Right lobe of liver (tissue), 4 donors: ENCODE measurements around the gene DHRSX.

Experiments used
- CTCF ChIP-seq, 4 donors: fragments of 200-600 bp in 3 of 4; fragments of 450-650 bp in 1 of 4; IDR thresholded peaks; one replicate each; pipeline versions ENCODE4 v1.5.1 to v1.8.0; 2016 to 2022; ENCODE audit warnings: antibody characterized with exemption in 4 of 4, mild to moderate bottlenecking in 2 of 4
- POLR2A ChIP-seq: fragments of 450-650 bp; IDR thresholded peaks from one replicate; pipeline ENCODE4 v1.6.1; 2017; ENCODE audit warnings: antibody characterized with exemption, mild to moderate bottlenecking
- donor health status: DM: no; HTN: no; CAD: no.
- donor health status: DM: no; HTN: no; CAD: no.
- donor health status: DM: no; HTN: yes; CAD: no.

- TF ChIP-seq CTCF (IDR thresholded peaks at IDR 0.05) (no peak), POLR2A (no peak)
These were observed 12.4 kb upstream of the DHRSX start for GRCh38 chrX:2513121-2513664.
